PC-9 (cell line): ENCODE results near the gene HPD. TPM values are rescaled to one million over a fixed set of nuclear protein-coding genes. Genes with fewer than 3 reads are reported as not detected.

Experiments used
- BruUV-seq: library from RNA; stranded (reverse); fragments of 400-500 nt; replicated peaks from 2 replicates; lab custom pipeline; 2021; lab: Mats Ljungman, UMichigan
- CTCF ChIA-PET: fragments of 300-600 bp; sonication (Branson Sonifier 250); formaldehyde crosslinking; loops from one replicate; lab custom pipeline; 2022; ENCODE audit warnings: antibody characterized with exemption; lab: Charles Lee
- POLR2A ChIA-PET: fragments of 300-600 bp; sonication (Branson Sonifier 250); formaldehyde crosslinking; loops from one replicate; lab custom pipeline; 2022; ENCODE audit warnings: antibody characterized with exemption; ENCODE audit not compliant: unreplicated experiment; lab: Charles Lee
- DNase-seq, 2 experiments: peaks; one replicate each; pipeline versions ENCODE4 v3.0.0 to v3.0.0-alpha.2; 2015 to 2022; ENCODE audit warnings: mixed read lengths in 1 of 2
- H2AFZ ChIP-seq: fragments of 200-600 bp; sonication (generic); 2 replicates; pipeline ENCODE4 v1.8.1; 2017; ENCODE audit warnings: antibody characterized with exemption
- H3F3A ChIP-seq: fragments of 200-600 bp; sonication (generic); 2 replicates; pipeline ENCODE4 v1.8.1; 2017; ENCODE audit warnings: antibody characterized with exemption, mild to moderate bottlenecking, low read depth; ENCODE audit not compliant: insufficient read depth
- H3K27ac ChIP-seq: fragments of 200-600 bp; sonication (generic); 2 replicates; pipeline ENCODE4 v1.6.1; 2016; ENCODE audit warnings: mixed run types
- H3K27me3 ChIP-seq: fragments of 200-600 bp; sonication (generic); 2 replicates; pipeline ENCODE4 v1.6.1; 2016; ENCODE audit warnings: low read depth, mixed run types; ENCODE audit not compliant: insufficient read depth
- H3K36me3 ChIP-seq: fragments of 200-600 bp; sonication (generic); 2 replicates; pipeline ENCODE4 v1.6.1; 2016; ENCODE audit warnings: low read depth, mixed run types
- H3K4me1 ChIP-seq: fragments of 200-600 bp; sonication (generic); replicated peaks from 2 replicates; pipeline ENCODE4 v1.6.1; 2016; ENCODE audit warnings: mixed run types; ENCODE audit not compliant: insufficient read depth
- H3K4me2 ChIP-seq: fragments of 200-600 bp; sonication (generic); 2 replicates; pipeline ENCODE4 v1.6.1; 2017; ENCODE audit warnings: mixed run types
- H3K4me3 ChIP-seq: fragments of 200-600 bp; sonication (generic); 2 replicates; pipeline ENCODE4 v1.6.1; 2016; ENCODE audit warnings: mixed run types
- H3K79me2 ChIP-seq: fragments of 200-600 bp; sonication (generic); 2 replicates; pipeline ENCODE4 v1.6.1; 2017; ENCODE audit warnings: low read depth, mixed run types
- H3K9me2 ChIP-seq: fragments of 200-600 bp; sonication (generic); 2 replicates; pipeline ENCODE4 v1.8.1; 2017; ENCODE audit warnings: mild to moderate bottlenecking; ENCODE audit not compliant: insufficient read depth
- H3K9me3 ChIP-seq: fragments of 200-600 bp; sonication (generic); 2 replicates; pipeline ENCODE4 v1.8.1; 2016; ENCODE audit warnings: low read depth; ENCODE audit not compliant: insufficient read depth
- H4K20me1 ChIP-seq: fragments of 200-600 bp; sonication (generic); 2 replicates; pipeline ENCODE4 v1.8.1; 2017; ENCODE audit not compliant: insufficient read depth
- CTCF ChIP-seq: fragments of 200-600 bp; sonication (generic); conservative IDR thresholded peaks from 2 replicates; pipeline ENCODE4 v1.6.1; 2017; ENCODE audit warnings: mixed run types, antibody characterized with exemption, mild to moderate bottlenecking, moderate library complexity
- EZH2 ChIP-seq: fragments of 200-600 bp; sonication (generic); IDR thresholded peaks from 2 replicates; pipeline ENCODE4 v1.8.0; 2017; ENCODE audit warnings: antibody characterized with exemption, low read depth
- intact Hi-C: fragments of 100-400 bp; cut with micrococcal nuclease; formaldehyde crosslinking; loops from one replicate; pipeline ENCODE4 v1.10.0; 2022; ENCODE audit not compliant: unreplicated experiment
- total RNA-seq: library from RNA; stranded (reverse); gene quantifications from 2 replicates; pipeline ENCODE4 v1.2.3, GENCODE V29; 2021

The HPD gene
- total RNA-seq, 1 experiment from 2014 or later = 0.92 TPM

DNA sequence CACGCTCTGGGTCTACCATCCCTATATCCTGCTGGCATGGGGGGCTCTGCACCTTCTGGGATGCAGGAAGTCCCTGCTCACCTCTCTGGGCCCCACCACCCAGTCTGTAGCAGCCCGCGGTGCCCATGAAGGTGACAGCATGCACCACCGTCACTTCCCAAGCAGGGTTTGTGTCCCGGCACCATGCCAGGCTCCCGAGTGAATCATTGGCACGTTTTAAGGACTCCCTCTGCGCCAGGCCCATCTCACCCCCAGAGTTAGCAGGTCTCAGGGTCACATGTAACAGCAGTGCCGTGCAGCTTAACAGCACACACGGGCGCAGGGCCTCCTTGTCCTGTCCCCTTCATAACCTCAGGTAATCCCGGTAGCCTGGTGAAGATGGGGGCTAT, 34.9 kb downstream of the HPD start:
- Histone ChIP-seq H3F3A (no peaks in the 10 kb centered on the region), H3K9me3 (no peaks in the 10 kb centered on the region), H4K20me1 (peaks cover 3% of the 10 kb centered on the region; the same call in 1 of the 2 replicates), H3K27ac (no peak overlapping the region), H3K27me3 (no peaks in the 10 kb centered on the region), H3K79me2 (no peaks in the 10 kb centered on the region), H3K4me3 (no peak overlapping the region), H3K4me1 (no peaks in the 10 kb centered on the region), H3K9me2 (no peaks in the 10 kb centered on the region), H2AFZ (no peak overlapping the region), H3K36me3 (peaks cover 3% of the 10 kb centered on the region; the same call in 1 of the 2 replicates), H3K4me2 (no peak overlapping the region)
- intact Hi-C loops = no loop called here
- no TSS peak for BruUV-seq
- ChIA-PET POLR2A (no interaction called here), CTCF (no interaction called here)
- no peak for TF ChIP-seq EZH2
- TF ChIP-seq CTCF = no peak
- DNase-seq = no peak

- no peaks in the 10 kb centered on the region for H3K9me3 ChIP-seq
- intact Hi-C loops = no loop called here
- TF ChIP-seq CTCF (no peak), EZH2 (no peak)
- no peak overlapping the region for H3K4me2 ChIP-seq
- peaks cover 3% of the 10 kb centered on the region; the same call in 1 of the 2 replicates for H4K20me1 ChIP-seq
- H3K79me2 ChIP-seq = no peaks in the 10 kb centered on the region
- no peaks in the 10 kb centered on the region for H3K27me3 ChIP-seq
- H3K9me2 ChIP-seq = no peaks in the 10 kb centered on the region
- no peak overlapping the region for H2AFZ ChIP-seq
- CTCF ChIA-PET = no interaction called here
- H3K27ac ChIP-seq = no peak overlapping the region
- H3K36me3 ChIP-seq = peaks cover 3% of the 10 kb centered on the region; the same call in 1 of the 2 replicates
- H3K4me3 ChIP-seq = no peak overlapping the region
- POLR2A ChIA-PET = no interaction called here
- no peak for DNase-seq
- no peaks in the 10 kb centered on the region for H3K4me1 ChIP-seq
- BruUV-seq = no TSS peak
- no peaks in the 10 kb centered on the region for H3F3A ChIP-seq
Observed at GRCh38 chr12:121823101-121823726, 35.4 kb downstream of the HPD start.

GRCh38 chr12:121822393-121823100, 36.1 kb downstream of the HPD start:
- H3K4me3 ChIP-seq = no peak overlapping the region
- H3K4me2 ChIP-seq = no peak overlapping the region
- H4K20me1 ChIP-seq = peaks cover 3% of the 10 kb centered on the region; the same call in 1 of the 2 replicates
- H3K36me3 ChIP-seq = peaks cover 7% of the 10 kb centered on the region; the same call in 1 of the 2 replicates
- no peak for TF ChIP-seq CTCF
- TF ChIP-seq EZH2 = no peak
- H3K4me1 ChIP-seq = no peaks in the 10 kb centered on the region
- ChIA-PET POLR2A (interaction anchor here (0.5 kb wide), 1 partner anchor 13 kb away, joined by 17 read pairs; no protein-coding TSS in a partner anchor), CTCF (no interaction called here)
- H2AFZ ChIP-seq = no peak overlapping the region
- no peaks in the 10 kb centered on the region for H3K79me2 ChIP-seq
- no peaks in the 10 kb centered on the region for H3K9me3 ChIP-seq
- H3K9me2 ChIP-seq = no peaks in the 10 kb centered on the region
- no peak for DNase-seq
- H3K27ac ChIP-seq = no peak overlapping the region
- H3F3A ChIP-seq = no peaks in the 10 kb centered on the region
- no peaks in the 10 kb centered on the region for H3K27me3 ChIP-seq
- no TSS peak for BruUV-seq
- intact Hi-C loops = no loop called here
